WTC11 (cell line): ENCODE results near the gene SND1. TPM values are rescaled to one million over a fixed set of nuclear protein-coding genes. Genes with fewer than 3 reads are reported as not detected.
"Not testable (repeated sequence)": the region's sequence is repeated elsewhere in the genome, so short reads cannot be mapped to it uniquely, and the experiment has no call there.

ENCODE experiments used
- ATAC-seq: fragments of 200-7000 bp; cut with Tn5 transposase; 2 replicates; pipeline ENCODE4 v1.10.0; 2021; ENCODE audit warnings: mild to moderate bottlenecking, moderate library complexity
- CTCF ChIA-PET: fragments of 300-600 bp; sonication (Branson Sonifier 250); formaldehyde crosslinking; loops from one replicate; lab custom pipeline; 2021; ENCODE audit warnings: antibody characterized with exemption; lab: Charles Lee
- POLR2A ChIA-PET: fragments of 350-600 bp; sonication (Branson Sonifier 250); formaldehyde crosslinking; loops from one replicate; lab custom pipeline; 2021; ENCODE audit warnings: antibody characterized with exemption; lab: Charles Lee
- DNase-seq: peaks from one replicate; pipeline ENCODE4 v3.0.0; 2021; ENCODE audit warnings: low spot score
- H3K27ac Mint-ChIP-seq: 2 replicates; pipeline ENCODE4 v1.8.0; 2021; ENCODE audit warnings: mixed read lengths
- H3K27me3 Mint-ChIP-seq: 2 replicates; pipeline ENCODE4 v1.8.0; 2021; ENCODE audit warnings: low read depth, mild to moderate bottlenecking, moderate library complexity, mixed read lengths
- H3K36me3 Mint-ChIP-seq: 2 replicates; pipeline ENCODE4 v1.8.0; 2021; ENCODE audit warnings: mixed read lengths
- H3K4me1 Mint-ChIP-seq: 2 replicates; pipeline ENCODE4 v1.8.0; 2022; ENCODE audit warnings: mixed read lengths
- H3K4me3 Mint-ChIP-seq: 2 replicates; pipeline ENCODE4 v1.8.0; 2021; ENCODE audit warnings: mild to moderate bottlenecking, moderate library complexity, mixed read lengths
- H3K9me3 Mint-ChIP-seq: 2 replicates; pipeline ENCODE4 v1.8.0; 2021; ENCODE audit warnings: mixed read lengths
- EMX1 ChIP-seq: fragments of 250-450 bp; sonication (Bioruptor Pico); IDR thresholded peaks from 2 replicates; pipeline ENCODE4 v1.8.0; 2021; ENCODE audit warnings: mild to moderate bottlenecking
- FOXK1 ChIP-seq: sonication (generic); formaldehyde crosslinking; IDR thresholded peaks from 2 replicates; pipeline ENCODE4 v1.8.0; 2022; ENCODE audit warnings: mild to moderate bottlenecking, moderate library complexity, missing genetic modification reagents
- GABPB1 ChIP-seq: sonication (generic); formaldehyde crosslinking; IDR thresholded peaks from 2 replicates; pipeline ENCODE4 v1.8.1; 2023; ENCODE audit warnings: mild to moderate bottlenecking, missing genetic modification reagents
- GTF2I ChIP-seq: fragments of 250-450 bp; sonication (Bioruptor Pico); conservative IDR thresholded peaks from 2 replicates; pipeline ENCODE4 v1.4.0; 2021; ENCODE audit warnings: mild to moderate bottlenecking
- JAZF1 ChIP-seq: fragments of 250-450 bp; sonication (Bioruptor Pico); IDR thresholded peaks from 2 replicates; pipeline ENCODE4 v1.9.0; 2021; ENCODE audit warnings: moderate library complexity, mild to moderate bottlenecking, inconsistent platforms
- MXD4 ChIP-seq: fragments of 250-450 bp; sonication (Bioruptor Pico); IDR thresholded peaks from 2 replicates; pipeline ENCODE4 v1.8.0; 2021; ENCODE audit warnings: mild to moderate bottlenecking, moderate library complexity, borderline replicate concordance
- NFE2L1 ChIP-seq: sonication (generic); formaldehyde crosslinking; IDR thresholded peaks from 2 replicates; pipeline ENCODE4 v1.8.1; 2023; ENCODE audit warnings: missing genetic modification reagents
- NR1H2 ChIP-seq: sonication (generic); formaldehyde crosslinking; IDR thresholded peaks from 2 replicates; pipeline ENCODE4 v1.9.0; 2021; ENCODE audit warnings: mild to moderate bottlenecking, moderate library complexity, missing genetic modification reagents
- PRRX2 ChIP-seq: fragments of 250-450 bp; sonication (Bioruptor Pico); IDR thresholded peaks from 2 replicates; pipeline ENCODE4 v1.8.0; 2021; ENCODE audit warnings: mild to moderate bottlenecking
- STAT6 ChIP-seq: sonication (generic); formaldehyde crosslinking; conservative IDR thresholded peaks from 2 replicates; pipeline ENCODE4 v1.8.1; 2023; ENCODE audit warnings: mild to moderate bottlenecking, low read depth, missing genetic modification reagents, moderate library complexity
- TEAD4 ChIP-seq: sonication (generic); formaldehyde crosslinking; IDR thresholded peaks from 2 replicates; pipeline ENCODE4 v1.8.0; 2022; ENCODE audit warnings: mild to moderate bottlenecking, missing genetic modification reagents
- ZBTB21 ChIP-seq: sonication (generic); formaldehyde crosslinking; IDR thresholded peaks from 2 replicates; pipeline ENCODE4 v1.8.1; 2023; ENCODE audit warnings: mild to moderate bottlenecking, missing genetic modification reagents, borderline replicate concordance
- ZNF121 ChIP-seq: sonication (generic); formaldehyde crosslinking; IDR thresholded peaks from 2 replicates; pipeline ENCODE4 v1.8.0; 2023; ENCODE audit warnings: missing genetic modification reagents
- ZNF416 ChIP-seq: fragments of 250-450 bp; sonication (Bioruptor Pico); IDR thresholded peaks from 2 replicates; pipeline ENCODE4 v1.9.0; 2021; ENCODE audit warnings: mild to moderate bottlenecking, inconsistent platforms
- ZNF423 ChIP-seq: fragments of 250-450 bp; sonication (Bioruptor Pico); IDR thresholded peaks from 2 replicates; pipeline ENCODE4 v2.1.2; 2022; ENCODE audit warnings: mild to moderate bottlenecking, moderate library complexity
- total RNA-seq: library from RNA; stranded (reverse); gene quantifications from 3 replicates; pipeline ENCODE4 v1.2.3, GENCODE V29; 2021
- TF ChIP-seq, protein P1 (sequence below): fragments of 200-600 bp; IDR thresholded peaks from 2 replicates; pipeline ENCODE4 v1.8.0; 2022; ENCODE audit warnings: antibody characterized with exemption

Gene SND1
- total RNA-seq, 1 experiment from 2014 or later, result 261 TPM

DNA sequence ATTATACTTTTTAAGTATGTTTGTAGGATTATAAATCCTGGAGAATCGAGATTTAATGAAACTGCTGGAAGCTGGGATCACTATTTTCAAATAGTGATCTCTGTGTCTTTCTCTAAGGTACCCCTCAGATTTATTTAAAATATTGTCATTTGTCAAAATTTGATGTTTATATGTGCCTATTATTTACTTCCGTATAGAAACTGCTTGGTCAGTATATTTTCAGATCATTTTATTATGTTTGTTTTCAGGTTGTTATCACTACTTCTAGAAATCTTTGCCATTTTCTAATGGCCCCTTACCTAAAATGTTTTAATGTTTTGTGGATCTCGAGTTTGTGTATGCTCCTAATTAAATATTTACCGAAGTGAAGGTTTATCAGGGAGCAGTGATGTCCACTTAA lies 183.7 kb downstream of the SND1 start:
- no peak overlapping the region for H3K27ac Mint-ChIP-seq
- no peak overlapping the region for H3K4me3 Mint-ChIP-seq
- POLR2A ChIA-PET, result no interaction called here
- H3K9me3 Mint-ChIP-seq, result peaks cover 12% of the 10 kb centered on the region
- CTCF ChIA-PET, result no interaction called here
- H3K4me1 Mint-ChIP-seq, result peaks cover 23% of the 10 kb centered on the region
- ATAC-seq (no peak), DNase-seq (no peak)
- TF ChIP-seq FOXK1 (CRISPR knock-in tag) (no peak), ZNF416 (no peak), TEAD4 (CRISPR knock-in tag) (no peak), JAZF1 (CRISPR knock-in tag) (no peak), GTF2I (no peak), ZNF423 (CRISPR knock-in tag) (no peak), EMX1 (CRISPR knock-in tag) (no peak), GABPB1 (CRISPR knock-in tag) (no peak), ZNF121 (CRISPR knock-in tag) (no peak), NR1H2 (CRISPR knock-in tag) (no peak), PRRX2 (no peak)
- TF ChIP-seq, protein P1, sequence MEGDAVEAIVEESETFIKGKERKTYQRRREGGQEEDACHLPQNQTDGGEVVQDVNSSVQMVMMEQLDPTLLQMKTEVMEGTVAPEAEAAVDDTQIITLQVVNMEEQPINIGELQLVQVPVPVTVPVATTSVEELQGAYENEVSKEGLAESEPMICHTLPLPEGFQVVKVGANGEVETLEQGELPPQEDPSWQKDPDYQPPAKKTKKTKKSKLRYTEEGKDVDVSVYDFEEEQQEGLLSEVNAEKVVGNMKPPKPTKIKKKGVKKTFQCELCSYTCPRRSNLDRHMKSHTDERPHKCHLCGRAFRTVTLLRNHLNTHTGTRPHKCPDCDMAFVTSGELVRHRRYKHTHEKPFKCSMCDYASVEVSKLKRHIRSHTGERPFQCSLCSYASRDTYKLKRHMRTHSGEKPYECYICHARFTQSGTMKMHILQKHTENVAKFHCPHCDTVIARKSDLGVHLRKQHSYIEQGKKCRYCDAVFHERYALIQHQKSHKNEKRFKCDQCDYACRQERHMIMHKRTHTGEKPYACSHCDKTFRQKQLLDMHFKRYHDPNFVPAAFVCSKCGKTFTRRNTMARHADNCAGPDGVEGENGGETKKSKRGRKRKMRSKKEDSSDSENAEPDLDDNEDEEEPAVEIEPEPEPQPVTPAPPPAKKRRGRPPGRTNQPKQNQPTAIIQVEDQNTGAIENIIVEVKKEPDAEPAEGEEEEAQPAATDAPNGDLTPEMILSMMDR, result no peak
- no peaks in the 10 kb centered on the region for H3K27me3 Mint-ChIP-seq
- H3K36me3 Mint-ChIP-seq, result peaks cover 16% of the 10 kb centered on the region

DNA sequence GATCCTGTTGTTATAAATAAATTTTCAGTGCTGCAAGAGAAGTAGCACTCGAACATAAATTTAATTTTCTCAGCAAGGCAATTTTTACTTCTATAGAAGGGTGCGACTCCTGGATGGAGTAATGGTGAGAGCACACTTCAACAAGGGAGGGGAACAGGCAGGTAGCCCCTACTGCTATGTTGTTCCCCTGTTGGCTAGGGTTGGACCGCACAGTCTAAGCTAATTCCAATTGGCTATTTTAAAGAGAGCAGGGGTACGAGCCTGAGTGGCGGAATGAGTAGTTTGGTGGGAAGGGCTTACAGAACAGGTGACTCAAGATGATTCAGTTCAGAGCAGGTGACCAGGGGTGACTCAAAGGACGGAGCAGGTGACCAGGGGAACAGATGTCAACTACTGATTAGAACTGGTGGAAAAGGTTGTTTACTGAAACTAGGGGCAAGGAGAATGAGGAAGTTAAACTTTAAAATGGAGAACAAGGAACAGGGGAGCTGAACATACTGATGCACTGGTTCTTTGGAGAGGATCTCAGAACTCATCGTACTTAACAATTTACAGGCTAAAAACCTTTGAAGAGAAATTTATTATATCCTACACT lies 185.9 kb downstream of the SND1 start:
- H3K27ac Mint-ChIP-seq, CTCF ChIA-PET, H3K27me3 Mint-ChIP-seq, POLR2A ChIA-PET, ATAC-seq, DNase-seq, H3K4me3 Mint-ChIP-seq: not testable (repeated sequence)
- Mint-ChIP-seq H3K4me1 (peaks cover 29% of the 10 kb centered on the region), H3K36me3 (peaks cover 16% of the 10 kb centered on the region), H3K9me3 (peaks cover 12% of the 10 kb centered on the region)

DNA sequence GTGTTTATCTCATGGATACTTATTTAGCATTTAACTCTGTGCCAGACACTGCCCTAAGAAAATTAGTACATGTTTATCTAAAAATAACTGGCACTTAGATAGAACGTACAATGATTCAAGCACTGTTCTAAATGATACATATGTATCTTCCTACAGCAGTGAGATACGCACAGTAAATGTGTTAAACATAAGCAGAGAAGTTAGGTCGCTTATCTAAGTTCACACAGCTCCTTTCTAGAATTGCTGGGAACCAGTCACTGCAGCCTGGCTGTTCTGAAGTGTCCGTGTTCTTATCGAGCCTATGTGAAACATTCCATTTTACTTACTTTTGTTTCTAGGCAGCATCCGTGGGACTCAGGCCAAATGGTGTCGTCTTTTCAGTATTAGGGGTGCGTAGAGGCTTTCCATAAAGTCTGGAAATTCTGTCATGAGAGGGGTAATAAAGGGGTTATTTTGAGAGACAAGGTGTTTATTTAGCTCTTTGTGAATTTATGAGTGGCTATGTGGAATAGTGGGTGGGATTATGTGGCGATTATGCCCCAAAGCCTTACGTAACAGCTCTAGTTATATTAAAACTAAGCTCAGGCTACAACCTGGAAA lies 186.9 kb downstream of the SND1 start:
- ChIA-PET POLR2A (interaction anchor here (0.6 to 1.9 kb wide), 2 partner anchors 23 to 249 kb away, joined by 3 to 4 read pairs; no protein-coding TSS in a partner anchor), CTCF (interaction anchor here (0.7 kb wide), 1 partner anchor 171 kb away, joined by 3 read pairs; no protein-coding TSS in a partner anchor)
- TF ChIP-seq MXD4, result no peak
- no peak for TF ChIP-seq STAT6 (CRISPR knock-in tag)
- no peak for TF ChIP-seq NFE2L1 (CRISPR knock-in tag)
- no peak for TF ChIP-seq ZBTB21 (CRISPR knock-in tag)
- ATAC-seq (no peak), DNase-seq (no peak)
- peaks cover 29% of the 10 kb centered on the region for H3K4me1 Mint-ChIP-seq
- H3K27me3 Mint-ChIP-seq, result no peaks in the 10 kb centered on the region
- no peak overlapping the region for H3K4me3 Mint-ChIP-seq
- H3K9me3 Mint-ChIP-seq, result peaks cover 12% of the 10 kb centered on the region
- H3K27ac Mint-ChIP-seq, result peak overlapping the region; percentile 50
- peaks cover 16% of the 10 kb centered on the region for H3K36me3 Mint-ChIP-seq
